Tibial nerve (tissue), 4 donors: ENCODE data around the gene SMTNL2.

Experiments
- CTCF ChIP-seq, 5 experiments: fragments of 200-600 bp in 3 of 5; fragments of 450-650 bp in 2 of 5; sonication (generic) in 3 of 5; IDR thresholded peaks; one replicate each; pipeline ENCODE4 v1.5.1; 2016 to 2019; ENCODE audit warnings: antibody characterized with exemption in 5 of 5, mild to moderate bottlenecking in 3 of 5, moderate library complexity in 2 of 5
- EP300 ChIP-seq, 2 donors: sonication (generic); formaldehyde crosslinking; IDR thresholded peaks; one replicate each; pipeline ENCODE4 v1.6.1; 2017; ENCODE audit warnings: antibody characterized with exemption in 2 of 2, mild to moderate bottlenecking in 1 of 2
- POLR2A ChIP-seq, 2 donors: fragments of 450-650 bp; IDR thresholded peaks; one replicate each; pipeline ENCODE4 v1.6.1; 2017; ENCODE audit warnings: antibody characterized with exemption in 2 of 2, mild to moderate bottlenecking in 2 of 2, moderate library complexity in 2 of 2

- TF ChIP-seq CTCF (IDR thresholded peaks at IDR 0.05) (no peak), EP300 (IDR thresholded peaks at IDR 0.05) (no peak), POLR2A (IDR thresholded peaks at IDR 0.05) (no peak)
Observed at GRCh38 chr17:4549781-4550533, 34.4 kb upstream of the SMTNL2 start.
